ENCODE results near the gene BEST2.

DNA sequence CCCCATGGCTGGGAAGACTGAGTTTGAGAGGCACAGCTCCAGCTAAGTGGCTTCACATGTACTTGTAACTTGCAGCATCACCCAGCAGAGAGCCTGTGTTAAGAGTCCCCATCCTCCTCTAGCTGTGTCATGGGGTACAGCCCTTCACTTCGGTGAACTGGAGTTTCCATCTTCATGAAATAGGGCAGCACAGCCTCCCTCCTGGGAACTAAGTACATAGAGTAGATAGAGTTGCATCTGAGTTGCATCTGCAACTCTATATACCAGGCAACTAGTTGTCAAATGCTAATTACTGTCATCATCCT lies 48.8 kb downstream of the BEST2 start:
- TF ChIP-seq, protein P1, sequence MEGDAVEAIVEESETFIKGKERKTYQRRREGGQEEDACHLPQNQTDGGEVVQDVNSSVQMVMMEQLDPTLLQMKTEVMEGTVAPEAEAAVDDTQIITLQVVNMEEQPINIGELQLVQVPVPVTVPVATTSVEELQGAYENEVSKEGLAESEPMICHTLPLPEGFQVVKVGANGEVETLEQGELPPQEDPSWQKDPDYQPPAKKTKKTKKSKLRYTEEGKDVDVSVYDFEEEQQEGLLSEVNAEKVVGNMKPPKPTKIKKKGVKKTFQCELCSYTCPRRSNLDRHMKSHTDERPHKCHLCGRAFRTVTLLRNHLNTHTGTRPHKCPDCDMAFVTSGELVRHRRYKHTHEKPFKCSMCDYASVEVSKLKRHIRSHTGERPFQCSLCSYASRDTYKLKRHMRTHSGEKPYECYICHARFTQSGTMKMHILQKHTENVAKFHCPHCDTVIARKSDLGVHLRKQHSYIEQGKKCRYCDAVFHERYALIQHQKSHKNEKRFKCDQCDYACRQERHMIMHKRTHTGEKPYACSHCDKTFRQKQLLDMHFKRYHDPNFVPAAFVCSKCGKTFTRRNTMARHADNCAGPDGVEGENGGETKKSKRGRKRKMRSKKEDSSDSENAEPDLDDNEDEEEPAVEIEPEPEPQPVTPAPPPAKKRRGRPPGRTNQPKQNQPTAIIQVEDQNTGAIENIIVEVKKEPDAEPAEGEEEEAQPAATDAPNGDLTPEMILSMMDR (conservative IDR thresholded peaks at IDR 0.05 in 1 of 2, IDR thresholded peaks at IDR 0.05 in 1 of 2; ENCODE audit: low read depth in 1 of 2, low read length in 2 of 2): no peak
- no peak for TF ChIP-seq EZH2 (IDR thresholded peaks at IDR 0.05; ENCODE audit: low read length, missing control alignments)

Data from fibroblast of lung (primary cell).